ENCODE results near the gene FXYD2.
"Not testable (repeated sequence)": the region's sequence is repeated elsewhere in the genome, so short reads cannot be mapped to it uniquely, and the experiment has no call there.

The FXYD2 gene
- 0.05 to 1.1 (median 0.37) reads per million in 18 experiments for total RNA-seq

DNA sequence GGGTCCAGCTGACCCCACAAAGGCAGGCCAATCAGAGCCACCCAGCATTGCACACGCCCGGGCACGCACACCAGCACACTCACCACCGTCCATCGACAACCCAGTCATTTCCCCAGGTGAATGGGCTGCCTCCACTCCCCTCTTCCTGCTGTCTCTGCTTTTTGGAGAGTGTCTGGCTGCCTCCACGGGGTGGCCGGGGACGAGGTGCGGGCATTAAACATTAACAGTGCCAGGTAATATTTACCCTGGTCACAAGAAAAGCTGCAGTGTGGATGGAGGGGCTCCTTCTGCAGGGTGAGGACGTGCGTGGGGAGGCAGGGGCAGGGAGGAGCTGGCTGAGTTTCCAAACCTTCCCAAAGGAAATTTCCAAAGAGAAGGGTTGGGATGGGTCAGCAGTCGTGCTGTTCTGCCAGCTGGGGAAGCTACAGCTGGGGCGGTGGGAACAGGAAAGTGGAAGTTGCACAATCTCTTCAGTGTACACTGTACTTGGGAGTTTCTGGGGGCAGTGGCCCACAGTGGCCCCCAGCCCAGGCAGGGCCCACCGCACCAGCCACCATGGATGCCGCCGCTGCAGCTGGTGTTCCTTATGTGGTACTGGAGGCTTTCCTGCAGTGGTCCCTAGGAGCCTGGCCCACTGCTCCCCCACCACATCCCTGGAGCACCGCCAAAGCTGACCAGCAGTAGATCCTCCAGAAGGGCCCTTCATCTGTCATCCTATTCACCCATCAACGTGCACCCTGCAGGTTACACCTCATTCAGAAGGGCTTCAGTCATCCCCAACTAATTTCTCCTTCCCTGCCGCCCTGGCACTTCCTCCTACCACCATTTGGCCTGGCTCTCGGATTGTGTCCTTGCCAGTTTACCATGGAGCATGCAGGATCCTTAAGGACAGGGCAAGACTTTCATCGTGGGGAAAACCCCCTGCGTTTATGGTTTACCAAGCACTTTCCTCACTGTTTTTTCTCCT lies at the start of gene FXYD2:
Gene FXYD2, minus strand, starts transcription at position 174 of the 967 bp plus-strand sequence. Its CDS starts 66 bp downstream, at position 108.
- DNase-seq, result peak; percentile 27 to 64

GRCh38 chr11:117873828-117874125 lies 49.2 kb upstream of the FXYD2 start:
- no peak for DNase-seq

DNA sequence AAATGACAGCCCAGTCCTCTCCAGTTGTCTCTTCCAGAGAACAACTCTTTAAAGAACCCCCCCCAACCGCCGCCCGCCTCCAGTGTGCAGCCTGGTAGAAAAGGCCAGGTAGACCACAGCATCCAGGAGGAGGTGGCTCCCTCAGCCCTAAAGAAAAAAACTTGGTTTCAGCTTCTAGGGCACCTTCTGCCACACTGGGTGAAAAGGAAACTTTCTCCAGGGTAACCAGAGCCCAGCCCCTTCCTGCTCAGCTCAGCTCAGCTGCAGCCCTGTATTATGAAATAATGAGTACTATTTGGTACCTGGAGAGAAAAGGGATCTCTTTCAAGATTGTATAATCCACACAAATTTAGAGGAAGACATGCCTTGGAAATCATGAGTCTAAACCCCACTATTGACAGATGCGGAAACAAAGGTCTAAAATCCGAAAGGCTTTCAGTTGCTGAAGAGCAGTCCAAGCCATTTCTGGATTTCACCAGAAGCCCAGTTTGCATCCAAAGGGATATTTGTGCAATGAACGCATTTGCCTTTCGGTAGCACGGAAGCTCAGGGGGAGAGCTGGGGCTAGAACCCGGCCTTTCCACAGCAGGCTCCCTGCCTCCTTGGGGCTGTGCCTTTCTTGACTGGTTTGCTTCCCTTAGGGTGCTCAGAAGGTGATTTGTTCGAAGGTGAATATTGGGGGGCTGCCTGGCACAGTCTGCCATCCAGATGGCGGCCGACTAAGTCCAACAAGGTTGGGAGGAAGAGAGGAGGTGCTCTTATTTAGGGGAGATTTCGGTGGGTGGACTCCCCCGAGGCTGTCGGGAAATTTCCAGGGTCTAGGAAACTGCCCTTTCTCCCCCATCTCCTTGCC lies 48.7 kb upstream of the FXYD2 start:
- DNase-seq, result no peak

GRCh38 chr11:117872420-117872961 lies 47.9 kb upstream of the FXYD2 start:
- no peak for DNase-seq

DNA sequence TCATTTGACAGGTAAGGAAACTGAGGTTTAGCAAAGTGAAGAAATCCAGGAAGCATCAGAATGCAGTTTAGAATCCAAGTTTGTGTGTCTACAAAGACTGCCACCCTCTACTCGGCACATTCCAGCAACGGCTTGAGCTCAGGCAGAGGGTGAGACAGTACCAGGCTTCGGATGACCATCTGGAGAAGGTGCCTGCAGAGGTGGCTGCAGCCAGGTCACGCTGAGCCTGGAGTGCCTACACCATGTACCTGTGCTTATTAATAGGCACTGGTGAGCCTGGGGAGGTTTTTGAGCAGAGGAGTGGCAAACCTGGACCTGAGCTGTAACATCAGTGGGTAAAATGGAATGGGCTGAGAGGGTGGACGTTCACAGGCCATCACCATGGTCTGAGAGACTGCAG lies 47.2 kb upstream of the FXYD2 start:
- DNase-seq, result no peak

- DNase-seq, result no peak
These were observed 46.6 kb upstream of the FXYD2 start for GRCh38 chr11:117871160-117871559.

- DNase-seq, result no peak
These were observed 45.8 kb upstream of the FXYD2 start for GRCh38 chr11:117870103-117870952.

DNA sequence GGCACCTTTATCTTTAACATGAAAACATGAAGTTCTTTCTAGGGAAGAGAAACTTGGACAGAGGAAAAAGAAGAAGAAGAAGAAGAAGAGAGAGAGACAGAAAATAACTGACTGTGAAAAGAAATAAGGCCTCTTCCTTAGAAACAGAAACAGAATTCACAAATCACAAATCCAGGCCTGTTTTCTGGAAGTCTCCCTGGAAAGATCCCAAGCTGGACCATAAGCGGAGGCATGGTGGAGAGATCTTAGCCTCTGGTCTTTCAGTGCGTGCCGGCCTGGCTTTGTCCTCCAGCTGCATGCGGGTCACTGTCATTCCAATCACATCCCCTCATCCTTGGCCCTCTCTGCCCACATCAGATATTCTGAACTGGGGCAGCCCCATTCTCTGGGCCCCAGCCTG lies 45.1 kb upstream of the FXYD2 start:
- no peak for DNase-seq

GRCh38 chr11:117868815-117869561 lies 44.4 kb upstream of the FXYD2 start:
- no peak for DNase-seq

DNA sequence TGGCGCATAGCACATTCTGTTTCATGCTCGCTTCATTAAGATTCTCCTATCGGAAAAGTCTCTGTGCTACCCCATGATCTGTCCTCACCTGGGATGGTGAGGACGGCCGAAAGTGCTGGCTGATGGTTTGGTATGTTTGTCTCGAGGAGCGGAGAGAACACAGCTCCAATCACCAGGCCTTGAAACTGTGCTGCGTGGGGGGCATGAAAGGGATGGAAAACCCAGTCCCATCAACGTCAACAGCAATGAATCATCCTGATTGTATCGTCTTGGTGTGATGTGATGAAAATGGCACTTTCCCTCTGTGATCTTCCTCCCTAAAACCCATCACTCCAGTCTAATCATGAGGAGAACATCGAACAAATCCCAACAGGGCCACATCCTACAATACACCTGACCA lies 43.5 kb upstream of the FXYD2 start:
- no peak for DNase-seq

GRCh38 chr11:117866526-117866925 lies 42.0 kb upstream of the FXYD2 start:
- no peak for DNase-seq

- DNase-seq, result not testable (repeated sequence)
These were observed 41.0 kb upstream of the FXYD2 start for GRCh38 chr11:117865546-117865945.

- no peak for DNase-seq
These were observed 38.8 kb upstream of the FXYD2 start for GRCh38 chr11:117863383-117863782.

DNA sequence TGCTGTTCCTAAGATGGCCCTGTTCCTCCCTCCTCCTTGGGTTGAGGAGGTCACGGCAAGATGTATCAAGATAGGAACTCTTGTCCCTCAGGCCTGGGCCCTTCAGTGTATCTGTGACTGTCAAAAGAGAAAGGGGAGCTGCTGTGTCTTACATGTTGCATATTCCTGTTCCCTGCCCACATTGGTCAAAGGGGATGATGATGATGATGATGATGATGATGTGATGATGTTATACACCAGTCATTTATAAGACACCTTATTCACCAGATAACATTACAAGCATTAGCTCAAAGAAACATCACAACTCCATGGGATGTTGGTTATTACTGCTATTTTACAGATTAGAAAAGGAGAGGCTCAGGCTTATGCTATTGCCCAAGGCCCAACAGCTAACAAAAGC lies 38.2 kb upstream of the FXYD2 start:
- no peak for DNase-seq

DNA sequence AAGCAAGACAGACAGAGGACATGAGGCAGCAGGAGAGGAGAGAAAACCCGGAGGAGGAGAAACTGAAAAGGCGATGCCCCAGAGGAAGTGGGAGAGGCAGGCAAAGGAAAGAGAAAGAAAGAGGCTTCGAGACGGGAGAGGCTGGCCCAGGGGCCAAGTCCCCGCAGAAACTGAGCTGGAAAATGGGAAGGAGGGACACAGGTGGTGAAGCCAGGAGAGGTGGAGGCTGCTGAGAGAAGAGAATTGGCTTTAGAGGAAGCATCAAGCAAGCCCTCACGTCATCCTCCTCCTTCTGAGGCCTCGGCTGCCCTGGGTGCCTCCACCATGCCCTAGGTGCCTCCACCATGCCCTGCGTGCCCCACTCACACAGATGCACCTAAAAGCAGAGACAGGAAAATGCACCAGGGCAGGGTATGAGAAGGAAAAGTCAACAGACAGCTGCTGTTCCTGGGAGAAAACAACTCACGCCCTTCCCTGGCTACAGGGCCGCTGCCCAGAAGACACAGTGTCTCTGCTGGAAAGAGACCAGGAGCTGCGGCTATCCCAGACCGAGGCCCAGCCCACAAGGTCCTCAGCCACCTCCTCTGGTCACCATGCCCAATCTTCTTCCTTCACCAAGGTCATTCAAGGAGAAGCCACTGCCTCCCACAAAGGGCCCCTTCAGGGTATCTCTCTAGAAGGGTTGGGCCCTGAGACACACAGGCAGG lies 37.6 kb upstream of the FXYD2 start:
- no peak for DNase-seq

DNA sequence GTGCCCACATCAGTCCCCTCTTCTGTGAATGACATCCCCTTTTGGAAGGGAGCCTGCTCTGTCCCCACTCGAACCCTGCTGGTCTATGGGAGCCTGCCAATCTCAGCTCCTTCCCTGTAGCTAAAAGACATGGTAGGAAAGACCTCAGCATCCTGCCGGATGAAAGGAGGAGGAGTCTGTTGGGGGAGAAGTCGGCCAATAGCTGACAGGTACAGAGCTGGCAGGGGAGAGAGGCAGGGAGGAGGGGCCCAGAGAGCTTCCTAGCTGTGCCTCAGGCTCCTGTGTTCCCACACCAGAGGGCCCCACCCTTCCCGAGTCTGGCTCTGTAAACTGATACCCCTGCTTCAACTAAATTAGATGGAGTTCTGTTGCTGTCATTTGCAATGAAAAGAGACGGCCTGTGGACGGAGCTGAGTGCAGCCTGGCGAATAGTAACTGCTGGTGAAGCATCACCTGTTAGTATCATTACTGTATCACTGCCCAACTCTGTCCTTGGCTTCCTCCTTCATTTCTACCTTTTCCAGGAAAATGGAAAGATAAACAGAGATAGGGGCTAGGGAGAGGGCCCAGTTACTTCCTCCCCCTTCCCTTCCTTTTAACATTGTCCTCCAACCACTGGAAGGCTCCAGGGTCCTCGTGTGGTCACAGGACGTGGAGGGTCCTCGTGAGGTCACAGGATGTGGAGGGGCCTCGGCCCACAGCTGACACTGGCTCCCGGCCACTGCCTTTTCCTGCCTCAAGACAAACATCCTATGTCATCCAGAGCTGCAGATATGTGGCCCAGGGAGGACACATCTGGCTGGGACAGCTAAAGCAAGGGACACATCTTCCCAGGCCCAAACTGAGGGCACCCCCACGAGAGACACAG lies 36.8 kb upstream of the FXYD2 start:
- no peak for DNase-seq

DNA sequence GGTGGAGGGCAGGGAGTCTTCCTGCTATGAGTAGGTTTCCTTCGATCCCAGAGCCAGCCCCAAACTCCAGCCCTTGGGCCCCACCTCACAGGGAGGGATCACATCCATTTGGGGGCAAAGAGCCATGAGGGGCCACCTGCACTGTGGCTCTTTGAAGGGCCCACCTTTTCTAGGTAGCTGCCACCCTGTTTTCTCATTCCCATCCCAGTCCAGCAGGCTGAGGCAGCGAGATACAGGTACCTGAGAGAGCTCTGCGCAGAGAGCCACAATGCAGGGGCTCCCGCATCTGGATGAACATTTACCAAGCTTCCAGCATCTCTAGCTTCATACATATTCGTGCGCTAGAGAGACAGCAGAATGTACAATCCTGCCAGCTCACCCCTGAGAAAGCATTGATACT lies 35.6 kb upstream of the FXYD2 start:
- DNase-seq, result no peak

DNA sequence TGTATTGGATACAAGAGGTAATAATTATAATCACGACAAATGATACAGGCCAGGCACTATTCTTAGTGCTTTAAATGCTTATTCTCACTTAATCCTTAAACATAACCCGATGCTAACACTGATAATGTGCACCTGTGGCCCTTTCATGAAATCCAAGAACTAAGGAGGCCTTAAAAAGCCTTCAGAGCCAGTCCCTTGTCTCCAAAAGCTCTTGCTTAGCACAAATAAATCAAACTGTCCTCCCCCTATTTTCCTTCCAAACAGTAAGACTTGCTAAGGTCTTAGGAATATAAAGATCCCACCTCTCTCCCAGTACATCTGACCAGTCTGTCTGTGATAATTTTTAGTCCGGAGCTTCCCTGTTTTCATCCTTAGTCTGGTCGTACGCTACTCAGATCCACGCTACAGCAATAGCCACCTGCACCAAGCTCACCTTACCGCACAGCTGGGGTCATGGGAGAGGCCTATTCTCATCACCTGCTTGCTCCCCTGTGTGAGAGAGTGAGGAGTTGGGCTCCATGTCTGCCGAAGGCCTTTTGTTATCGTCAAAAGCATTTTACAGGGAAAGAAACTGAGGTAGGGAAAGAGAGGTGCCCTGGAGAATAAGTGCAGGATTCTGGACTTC lies 35.1 kb upstream of the FXYD2 start:
- no peak for DNase-seq

DNA sequence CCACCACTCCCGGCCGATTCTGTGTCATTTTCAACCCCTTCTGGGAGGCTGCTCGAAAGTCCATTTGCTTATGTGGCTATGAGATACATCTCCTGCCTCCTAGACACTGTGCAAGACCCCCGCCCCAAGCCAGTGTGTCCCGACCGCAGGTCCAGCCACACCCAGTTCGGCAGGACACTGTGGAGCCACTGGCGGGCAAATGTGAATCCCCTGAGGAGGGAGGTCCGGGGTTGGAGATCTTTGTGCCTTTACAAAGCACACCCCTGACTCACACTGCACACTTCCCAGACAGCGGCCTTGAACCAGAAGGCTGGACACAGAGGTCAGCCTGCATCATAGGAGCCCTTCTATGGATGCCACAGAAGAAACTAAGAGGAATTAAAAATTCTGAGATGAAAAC lies 34.5 kb upstream of the FXYD2 start:
- DNase-seq, result no peak
